ENCODE results near the gene RBM15. TPM values are rescaled to one million over a fixed set of nuclear protein-coding genes. Genes with fewer than 3 reads are reported as not detected.

RBM15 gene
- total RNA-seq, 4 donors from 2014 or later: 27.8 to 44.9 (median 30.2) TPM

- Histone ChIP-seq H3K4me1 (peaks cover 75 to 83% of the 10 kb centered on the region in 2 donors), H3K27ac (peak overlapping the region; percentile 93 to 99 (median 96)), H3K9me3 (no peaks in the 10 kb centered on the region), H3K4me3 (peak overlapping the region in 3 of 4 donors; percentile 36 to 88 (median 44)), H3K27me3 (no peaks in the 10 kb centered on the region), H3K36me3 (peaks cover 0 to 12% of the 10 kb centered on the region in 2 donors)
- TF ChIP-seq POLR2A (IDR thresholded peaks at IDR 0.05) (no peak), CTCF (IDR thresholded peaks at IDR 0.05 in 4 of 5, conservative IDR thresholded peaks at IDR 0.05 in 1 of 5) (no peak)
- DNase-seq: no peak
- intact Hi-C loops (cut with DNase I; ENCODE audit: low total_unique reads) (no loop called here), in situ Hi-C loops (cut with MboI; ENCODE audit: low sequenced_read_pairs in 4 of 4) (loop anchor here in 3 of 4 donors (5.0 to 25.0 kb wide), 3 partner anchors 59 to 306 kb away; partner anchors contain the start of genes LAMTOR5 (in 1 of the 3) and STRIP1 (in 1 of the 3))
- no peak for ATAC-seq
Observed at GRCh38 chr1:110343249-110343648, 4.1 kb downstream of the RBM15 start.

- in situ Hi-C loops (cut with MboI; ENCODE audit: low sequenced_read_pairs in 4 of 4) (loop anchor here in 3 of 4 donors (5.0 to 25.0 kb wide), 3 partner anchors 58 to 307 kb away; partner anchors contain the start of genes LAMTOR5 (in 1 of the 3) and STRIP1 (in 1 of the 3)), intact Hi-C loops (cut with DNase I; ENCODE audit: low total_unique reads) (no loop called here)
- TF ChIP-seq CTCF (IDR thresholded peaks at IDR 0.05 in 4 of 5, conservative IDR thresholded peaks at IDR 0.05 in 1 of 5) (no peak), POLR2A (IDR thresholded peaks at IDR 0.05) (no peak)
- Histone ChIP-seq H3K9me3 (no peaks in the 10 kb centered on the region), H3K27me3 (no peaks in the 10 kb centered on the region), H3K27ac (peak overlapping the region; percentile 93 to 99 (median 96)), H3K4me1 (peaks cover 84 to 92% of the 10 kb centered on the region in 2 donors), H3K4me3 (peak overlapping the region; percentile 6 to 88 (median 40)), H3K36me3 (peaks cover 0 to 12% of the 10 kb centered on the region in 2 donors)
- no peak for DNase-seq
- no peak for ATAC-seq
Observed at GRCh38 chr1:110344152-110344551, 5.0 kb downstream of the RBM15 start.

- Histone ChIP-seq H3K27me3 (no peaks in the 10 kb centered on the region), H3K27ac (peak overlapping the region; percentile 93 to 99 (median 96)), H3K9me3 (no peaks in the 10 kb centered on the region), H3K4me3 (no peak overlapping the region), H3K4me1 (peaks cover 91 to 99% of the 10 kb centered on the region in 2 donors), H3K36me3 (peaks cover 0 to 12% of the 10 kb centered on the region in 2 donors)
- TF ChIP-seq POLR2A (IDR thresholded peaks at IDR 0.05): no peak
- no peak for TF ChIP-seq CTCF (IDR thresholded peaks at IDR 0.05 in 4 of 5, conservative IDR thresholded peaks at IDR 0.05 in 1 of 5)
- no peak for DNase-seq
- intact Hi-C loops (cut with DNase I; ENCODE audit: low total_unique reads) (no loop called here), in situ Hi-C loops (cut with MboI; ENCODE audit: low sequenced_read_pairs in 4 of 4) (loop anchor here in 2 of 4 donors (10.0 to 25.0 kb wide), 2 partner anchors 59 to 308 kb away; partner anchors contain the start of genes LAMTOR5 (in 1 of the 2) and STRIP1 (in 1 of the 2))
- ATAC-seq: no peak
Observed at GRCh38 chr1:110345480-110345879, 6.3 kb downstream of the RBM15 start.

- in situ Hi-C loops (cut with MboI; ENCODE audit: low sequenced_read_pairs in 4 of 4): loop anchor here in 2 of 4 donors (10.0 to 25.0 kb wide), 2 partner anchors 58 to 309 kb away; partner anchors contain the start of genes LAMTOR5 (in 1 of the 2) and STRIP1 (in 1 of the 2)
- ATAC-seq: no peak
- no peak for DNase-seq
- peaks cover 87 to 96% of the 10 kb centered on the region in 2 donors for H3K4me1 ChIP-seq
- H3K27me3 ChIP-seq: no peaks in the 10 kb centered on the region
- H3K9me3 ChIP-seq: no peaks in the 10 kb centered on the region
- TF ChIP-seq CTCF (IDR thresholded peaks at IDR 0.05 in 4 of 5, conservative IDR thresholded peaks at IDR 0.05 in 1 of 5) (no peak), POLR2A (IDR thresholded peaks at IDR 0.05) (no peak)
- intact Hi-C loops (cut with DNase I; ENCODE audit: low total_unique reads): no loop called here
- peak overlapping the region in 1 of 4 donors; percentile 93 for H3K27ac ChIP-seq
- no peak overlapping the region for H3K4me3 ChIP-seq
- peaks cover 0 to 7% of the 10 kb centered on the region in 2 donors for H3K36me3 ChIP-seq
Observed at GRCh38 chr1:110346690-110347089, 7.5 kb downstream of the RBM15 start.

All from gastrocnemius medialis (tissue), 4 donors.